Gastrocnemius medialis (tissue), 4 donors: ENCODE data around the gene COL27A1. TPM values are rescaled to one million over a fixed set of nuclear protein-coding genes. Genes with fewer than 3 reads are reported as not detected.

ENCODE experiments used
- ATAC-seq, 2 donors: fragments of 150-250 bp; one replicate each; pipeline ENCODE4 v1.9.1; 2016
- DNase-seq, 2 donors: peaks; one replicate each; pipeline ENCODE4 v3.0.0-alpha.2; 2019
- H3K27ac ChIP-seq, 4 donors: fragments of 200-600 bp; sonication (generic); 1 replicate in 1 of 4; 2 replicates in 3 of 4; pipeline ENCODE4 v1.5.1; 2016 to 2018; ENCODE audit warnings: mild to moderate bottlenecking in 2 of 4, moderate library complexity in 1 of 4
- H3K27me3 ChIP-seq, 3 donors: fragments of 200-600 bp; sonication (generic) in 2 of 3; 1 replicate in 1 of 3; 2 replicates in 2 of 3; pipeline versions ENCODE4 v1.5.1 to v1.6.0; 2016 to 2019; ENCODE audit warnings: mild to moderate bottlenecking in 1 of 3, moderate library complexity in 1 of 3
- H3K36me3 ChIP-seq, 2 donors: fragments of 200-600 bp; sonication (generic) in 1 of 2; one replicate each; pipeline ENCODE4 v1.5.1; 2017 to 2018
- H3K4me1 ChIP-seq, 2 donors: fragments of 200-600 bp; sonication (generic) in 1 of 2; one replicate each; pipeline ENCODE4 v1.5.1; 2016 to 2017; ENCODE audit warnings: mild to moderate bottlenecking in 2 of 2
- H3K4me3 ChIP-seq, 4 donors: fragments of 200-600 bp; sonication (generic) in 3 of 4; 1 replicate in 1 of 4; 2 replicates in 3 of 4; pipeline ENCODE4 v1.5.1; 2016 to 2019; ENCODE audit warnings: mild to moderate bottlenecking in 2 of 4
- H3K9me3 ChIP-seq, 3 donors: fragments of 200-600 bp; sonication (generic) in 2 of 3; 1 replicate in 1 of 3; 2 replicates in 2 of 3; pipeline ENCODE4 v1.5.1; 2016 to 2019
- CTCF ChIP-seq, 5 experiments: fragments of 450-650 bp in 3 of 5; fragments of 200-600 bp in 2 of 5; sonication (generic) in 2 of 5; IDR thresholded peaks in 4 of 5; conservative IDR thresholded peaks in 1 of 5; 1 replicate in 4 of 5; 2 replicates in 1 of 5; pipeline ENCODE4 v1.5.1; 2016 to 2019; ENCODE audit warnings: antibody characterized with exemption in 5 of 5, mild to moderate bottlenecking in 3 of 5, moderate library complexity in 3 of 5
- POLR2A ChIP-seq, 2 donors: fragments of 450-650 bp; IDR thresholded peaks; one replicate each; pipeline ENCODE4 v1.6.1; 2017; ENCODE audit warnings: antibody characterized with exemption in 2 of 2, mild to moderate bottlenecking in 2 of 2, moderate library complexity in 2 of 2
- in situ Hi-C, 4 donors: fragments of 200-750 bp; cut with MboI; loops; one replicate each; pipeline versions ENCODE4 v1.15.0 to v1.8.0; 2017; ENCODE audit warnings: low sequenced_read_pairs in 4 of 4
- intact Hi-C: fragments of 100-400 bp; cut with DNase I; formaldehyde crosslinking; loops from one replicate; pipeline ENCODE4 v1.15.1; 2023; ENCODE audit warnings: low total_unique reads
- total RNA-seq, 4 donors: library from RNA; depleted of rRNA; stranded (reverse); fragments of >200 nt; gene quantifications; one replicate each; pipeline versions ENCODE4 v1.1.0 to v1.2.3, GENCODE V29; 2016

COL27A1 gene
- total RNA-seq, 4 donors from 2014 or later = 0.42 to 1.4 (median 0.95) TPM

- DNase-seq (no peak), ATAC-seq (no peak)
- Histone ChIP-seq H3K4me1 (no peaks in the 10 kb centered on the region), H3K36me3 (peaks cover 0 to 6% of the 10 kb centered on the region in 2 donors), H3K27me3 (no peaks in the 10 kb centered on the region), H3K27ac (no peak overlapping the region), H3K9me3 (no peaks in the 10 kb centered on the region), H3K4me3 (no peak overlapping the region)
- intact Hi-C loops (no loop called here), in situ Hi-C loops (no loop called here)
- no peak for TF ChIP-seq CTCF (IDR thresholded peaks at IDR 0.05 in 4 of 5, conservative IDR thresholded peaks at IDR 0.05 in 1 of 5)
- no peak for TF ChIP-seq POLR2A (IDR thresholded peaks at IDR 0.05)
Measured at GRCh38 chr9:114344692-114345091, 189.4 kb downstream of the COL27A1 start.

- ATAC-seq = no peak
- Histone ChIP-seq H3K27ac (no peak overlapping the region), H3K4me3 (no peak overlapping the region), H3K27me3 (no peaks in the 10 kb centered on the region), H3K36me3 (peaks cover 0 to 14% of the 10 kb centered on the region in 2 donors), H3K9me3 (no peaks in the 10 kb centered on the region), H3K4me1 (no peaks in the 10 kb centered on the region)
- in situ Hi-C loops (no loop called here), intact Hi-C loops (no loop called here)
- TF ChIP-seq POLR2A (IDR thresholded peaks at IDR 0.05) = no peak
- no peak for TF ChIP-seq CTCF (IDR thresholded peaks at IDR 0.05 in 4 of 5, conservative IDR thresholded peaks at IDR 0.05 in 1 of 5)
- no peak for DNase-seq
Measured at GRCh38 chr9:114345493-114346065, 190.2 kb downstream of the COL27A1 start.

GRCh38 chr9:114346146-114346545, 190.8 kb downstream of the COL27A1 start:
- DNase-seq (no peak), ATAC-seq (no peak)
- in situ Hi-C loops = no loop called here
- TF ChIP-seq POLR2A (IDR thresholded peaks at IDR 0.05) (no peak), CTCF (IDR thresholded peaks at IDR 0.05 in 4 of 5, conservative IDR thresholded peaks at IDR 0.05 in 1 of 5) (no peak)
- H3K27me3 ChIP-seq = no peaks in the 10 kb centered on the region
- H3K4me1 ChIP-seq = no peaks in the 10 kb centered on the region
- no peak overlapping the region for H3K4me3 ChIP-seq
- no peaks in the 10 kb centered on the region for H3K9me3 ChIP-seq
- peaks cover 0 to 15% of the 10 kb centered on the region in 2 donors for H3K36me3 ChIP-seq
- H3K27ac ChIP-seq = no peak overlapping the region
- intact Hi-C loops = no loop called here

GRCh38 chr9:114347675-114348074, 192.3 kb downstream of the COL27A1 start:
- intact Hi-C loops = no loop called here

More at GRCh38 chr9:114347675-114348074, 192.3 kb downstream of the COL27A1 start:
- Histone ChIP-seq H3K27ac (no peak overlapping the region), H3K27me3 (no peaks in the 10 kb centered on the region), H3K9me3 (no peaks in the 10 kb centered on the region), H3K36me3 (peaks cover 0 to 15% of the 10 kb centered on the region in 2 donors), H3K4me1 (no peaks in the 10 kb centered on the region), H3K4me3 (no peak overlapping the region)
- in situ Hi-C loops = no loop called here
- DNase-seq (no peak), ATAC-seq (no peak)
- TF ChIP-seq CTCF (IDR thresholded peaks at IDR 0.05 in 4 of 5, conservative IDR thresholded peaks at IDR 0.05 in 1 of 5) = no peak
- TF ChIP-seq POLR2A (IDR thresholded peaks at IDR 0.05) = no peak
